Measurements from ENCODE around the gene TNPO2. TPM values are rescaled to one million over a fixed set of nuclear protein-coding genes. Genes with fewer than 3 reads are reported as not detected.

TNPO2 gene
- total and polyA plus RNA-seq, 2 of the 13 experiments (the other 11 are each of a cell fraction or from before 2014, with no cell fraction given): 31.7 to 61.0 TPM

GRCh38 chr19:12669270-12670158 is 54.2 kb downstream of the TNPO2 start (continued):
- peak; percentile 18; the same call in 1 of the 2 replicates for TF ChIP-seq ZBTB25 (CRISPR knock-in tag; IDR thresholded peaks at IDR 0.05)
- TF ChIP-seq BRD4 (CRISPR knock-in tag; IDR thresholded peaks at IDR 0.05): no peak
- TF ChIP-seq MLLT10 (CRISPR knock-in tag; IDR thresholded peaks at IDR 0.05): no peak
- TF ChIP-seq FOXM1 (CRISPR knock-in tag; IDR thresholded peaks at IDR 0.05): no peak
- TF ChIP-seq ZNF800 (CRISPR knock-in tag; IDR thresholded peaks at IDR 0.05): 0 out of 2 replicates have a peak, but pooled peaks have one; percentile 35
- no peak for TF ChIP-seq ZNF770 (CRISPR knock-in tag; IDR thresholded peaks at IDR 0.05)
- peak; percentile 68; the same call in 1 of the 2 replicates for TF ChIP-seq MTERF4 (CRISPR knock-in tag; IDR thresholded peaks at IDR 0.05)
- peak; percentile 22; the same call in 1 of the 2 replicates for TF ChIP-seq KLF9 (CRISPR knock-in tag; IDR thresholded peaks at IDR 0.05; ENCODE audit: low read depth)
- TF ChIP-seq JUN (CRISPR knock-in tag; IDR thresholded peaks at IDR 0.05): no peak; the same call in 1 of the 2 replicates
- no peak for TF ChIP-seq KLF11 (CRISPR knock-in tag; IDR thresholded peaks at IDR 0.05)
- no peak for TF ChIP-seq ZNF33A (CRISPR knock-in tag; IDR thresholded peaks at IDR 0.05; ENCODE audit: borderline replicate concordance)
- peak; percentile 55; the same call in 1 of the 2 replicates for TF ChIP-seq HOXA5 (CRISPR knock-in tag; IDR thresholded peaks at IDR 0.05)
- TF ChIP-seq ZSCAN22 (CRISPR knock-in tag; IDR thresholded peaks at IDR 0.05): no peak
- peak; percentile 49; the same call in 1 of the 2 replicates for TF ChIP-seq ZNF768 (CRISPR knock-in tag; IDR thresholded peaks at IDR 0.05)
- TF ChIP-seq ARID2 (CRISPR knock-in tag; IDR thresholded peaks at IDR 0.05; ENCODE audit: borderline replicate concordance): no peak
- TF ChIP-seq ZNF589 (CRISPR knock-in tag; conservative IDR thresholded peaks at IDR 0.05): no peak
- TF ChIP-seq KDM6A (CRISPR knock-in tag; IDR thresholded peaks at IDR 0.05; ENCODE audit: low read depth): no peak
- TF ChIP-seq MTA1 (CRISPR knock-in tag; IDR thresholded peaks at IDR 0.05; ENCODE audit: borderline replicate concordance): no peak; the same call in 1 of the 2 replicates
- TF ChIP-seq GTF2F1 (IDR thresholded peaks at IDR 0.05; ENCODE audit: low read length): no peak
- TF ChIP-seq ZNF253 (CRISPR knock-in tag; IDR thresholded peaks at IDR 0.05; ENCODE audit: borderline replicate concordance): no peak
- no peak; the same call in 1 of the 2 replicates for TF ChIP-seq RNF2 (conservative IDR thresholded peaks at IDR 0.05; ENCODE audit: low read depth)
- peak; percentile 83 for TF ChIP-seq POLR2AphosphoS5 (IDR thresholded peaks at IDR 0.05; ENCODE audit: low read depth, low read length)
- no peak for TF ChIP-seq ZSCAN12 (CRISPR knock-in tag; IDR thresholded peaks at IDR 0.05)
- TF ChIP-seq GATAD1 (CRISPR knock-in tag; IDR thresholded peaks at IDR 0.05): peak; percentile 97
- no peak for TF ChIP-seq CENPT (CRISPR knock-in tag; IDR thresholded peaks at IDR 0.05; ENCODE audit: low read depth)
- TF ChIP-seq SNAPC2 (CRISPR knock-in tag; IDR thresholded peaks at IDR 0.05): no peak
